HG03139 (cell line): ENCODE results near the gene PITX1.

Experiments
- ATAC-seq: cut with Tn5 transposase; IDR thresholded peaks from one replicate; pipeline ENCODE4 v1.9.1; 2021; ENCODE audit not compliant: unreplicated experiment

The PITX1 gene

DNA sequence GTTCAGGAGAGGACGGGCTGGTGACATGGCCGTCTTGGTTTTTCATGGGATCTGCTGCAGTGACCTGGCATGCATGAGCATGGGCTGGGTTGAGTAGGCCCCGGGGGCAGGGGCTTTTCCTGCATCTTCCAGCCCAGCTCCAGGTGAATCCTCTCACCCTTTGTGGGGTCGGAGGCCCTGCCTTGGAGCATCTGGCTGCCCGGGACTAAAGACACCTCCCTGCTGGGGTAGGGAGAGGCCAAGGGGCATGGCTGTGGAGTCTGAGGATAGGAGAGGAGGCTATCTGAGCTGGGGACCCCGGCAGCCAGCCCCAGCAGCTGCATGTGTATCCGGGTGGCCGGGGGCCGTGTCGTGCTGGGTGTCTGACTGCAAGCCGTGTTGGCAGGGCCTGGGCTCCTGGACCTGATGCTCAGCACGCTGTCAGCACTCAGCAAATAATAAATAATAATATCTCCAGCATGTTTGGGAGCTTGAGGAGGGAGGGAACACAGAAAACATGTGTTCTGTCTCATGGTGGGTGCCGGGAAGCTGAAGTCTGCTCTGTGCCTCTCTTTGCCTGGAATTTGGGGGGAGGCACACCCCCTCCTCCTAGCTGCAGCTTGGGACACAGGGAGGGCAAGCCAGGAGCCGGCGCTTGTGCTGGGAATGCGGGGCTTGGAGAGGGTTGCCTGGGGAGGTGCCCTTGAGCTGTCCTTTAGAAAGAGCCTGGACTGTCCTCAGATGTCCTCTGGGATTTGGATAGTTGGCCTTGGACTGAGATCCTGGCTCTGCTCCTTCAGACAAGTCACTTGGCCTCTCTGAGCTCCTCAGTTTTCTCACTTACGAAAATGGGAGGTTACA lies 28.4 kb upstream of the PITX1 start:
- no peak for ATAC-seq

DNA sequence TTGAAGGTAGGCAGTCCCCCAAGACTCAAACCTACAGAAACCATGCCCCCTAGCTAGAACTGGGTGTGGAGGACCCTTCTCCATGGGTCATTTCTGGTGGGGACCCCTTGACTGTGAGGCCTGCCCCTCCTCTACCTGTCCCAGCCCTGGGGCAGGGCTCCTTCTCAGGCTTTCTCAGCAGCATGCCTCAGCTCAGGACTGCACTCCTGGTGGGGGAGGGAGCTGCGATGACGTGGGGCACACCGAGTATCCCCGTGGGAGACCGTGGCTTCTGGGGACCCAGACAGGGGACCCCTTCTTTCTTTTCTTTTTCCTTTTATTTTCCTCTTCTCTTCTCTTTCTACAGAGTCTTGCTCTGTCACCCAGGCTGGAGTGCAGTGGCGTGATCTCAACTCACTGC lies 27.0 kb upstream of the PITX1 start:
- no peak for ATAC-seq

GRCh38 chr5:135060021-135060420 lies 26.0 kb upstream of the PITX1 start:
- ATAC-seq = no peak

DNA sequence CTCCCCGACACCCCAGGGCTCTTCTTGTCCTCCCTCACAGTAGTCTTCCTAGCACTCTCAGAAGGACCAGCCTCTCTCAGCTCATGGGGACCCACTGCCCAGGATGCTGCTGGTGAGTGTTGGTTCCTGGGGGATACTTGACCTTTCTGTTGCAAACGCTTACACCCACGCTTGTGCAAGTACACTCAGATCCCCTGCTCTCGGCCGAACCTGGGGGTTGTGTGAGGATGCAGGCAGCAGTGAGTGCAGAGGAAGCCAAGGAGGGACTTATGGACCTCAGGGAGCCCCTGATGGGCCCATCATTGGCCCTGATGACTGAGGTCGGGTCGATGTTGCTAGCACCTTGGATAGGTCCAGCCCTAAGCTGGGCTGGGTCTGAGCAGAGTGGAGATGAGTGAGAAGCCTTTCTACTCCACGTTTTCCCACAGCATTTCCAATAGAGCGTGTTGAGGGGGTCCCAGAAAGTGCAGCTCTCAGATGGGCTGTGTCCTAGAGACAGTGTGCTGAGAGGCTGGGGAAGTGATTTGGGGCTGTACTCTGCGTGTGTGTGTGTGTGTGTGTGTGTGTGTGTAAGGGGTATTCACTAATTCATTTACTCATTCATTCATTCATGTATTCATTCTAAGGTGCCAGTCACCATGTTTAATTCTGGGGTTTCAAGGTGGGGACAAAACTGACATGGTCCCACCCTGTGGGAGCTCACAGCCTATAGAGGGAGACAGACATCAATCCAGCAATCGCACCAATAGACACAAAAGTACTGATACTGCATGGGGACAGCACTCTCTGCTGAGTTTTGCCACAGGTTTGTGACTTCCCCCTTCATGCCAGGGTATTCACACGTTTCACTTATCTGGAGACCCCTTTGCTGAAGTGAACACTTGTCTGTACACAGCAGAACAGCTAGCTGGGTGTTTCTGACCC lies 25.2 kb upstream of the PITX1 start:
- no peak for ATAC-seq

- no peak for ATAC-seq
Observed at GRCh38 chr5:135058331-135058732, 24.3 kb upstream of the PITX1 start.

GRCh38 chr5:135057233-135057632 lies 23.2 kb upstream of the PITX1 start:
- no peak for ATAC-seq

DNA sequence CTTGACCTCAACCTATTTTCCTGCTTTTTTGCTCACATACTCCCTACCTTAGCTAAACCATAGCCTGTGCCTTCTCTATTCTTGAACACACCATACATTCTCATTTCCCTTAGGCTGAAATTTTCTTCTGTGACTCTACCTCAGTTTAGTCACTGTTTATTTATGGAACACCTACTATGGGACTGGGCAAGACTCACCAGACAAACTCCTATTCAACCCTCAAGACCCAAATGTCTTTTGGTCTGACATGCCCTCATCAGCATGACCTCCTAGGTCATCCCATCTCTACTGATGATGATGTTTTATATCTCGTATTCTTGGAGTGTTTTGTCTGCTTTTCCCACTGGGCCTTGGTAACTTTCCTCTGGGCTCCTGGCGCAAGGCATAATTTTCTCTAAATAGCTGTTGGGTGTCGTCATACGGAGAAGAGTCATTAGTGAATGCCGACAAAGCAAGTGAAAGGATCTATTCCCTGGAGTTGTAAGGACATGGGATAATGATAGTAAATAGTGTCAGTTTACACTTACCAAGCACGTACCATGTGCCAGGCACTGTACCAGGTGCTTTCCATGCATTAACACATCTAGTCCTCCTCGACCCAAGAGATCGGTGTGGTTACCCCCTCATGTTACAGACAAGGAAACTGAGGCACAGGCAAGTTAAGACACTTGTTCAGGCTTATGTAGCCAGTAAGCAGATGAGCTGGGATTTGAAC lies 22.4 kb upstream of the PITX1 start:
- no peak for ATAC-seq

DNA sequence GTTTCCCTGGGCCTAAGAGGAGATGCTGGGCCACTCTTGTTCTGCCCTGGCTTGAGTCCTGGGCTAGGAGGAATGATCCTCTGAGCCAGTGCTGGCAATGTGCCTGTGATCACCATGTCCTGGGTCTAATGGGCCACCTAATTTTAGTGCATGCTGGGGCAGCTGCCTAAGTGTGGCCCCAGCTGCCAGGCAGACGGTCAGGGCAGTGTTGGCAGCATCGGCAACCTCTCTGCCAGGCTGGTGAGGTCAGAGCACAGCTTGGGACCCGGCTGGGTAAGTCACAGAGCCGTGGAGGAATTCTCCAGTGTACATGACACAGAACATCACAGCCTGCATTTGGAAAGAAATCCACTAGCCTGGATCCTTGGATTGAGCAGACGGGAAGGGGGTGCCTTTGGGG lies 21.4 kb upstream of the PITX1 start:
- ATAC-seq = no peak

DNA sequence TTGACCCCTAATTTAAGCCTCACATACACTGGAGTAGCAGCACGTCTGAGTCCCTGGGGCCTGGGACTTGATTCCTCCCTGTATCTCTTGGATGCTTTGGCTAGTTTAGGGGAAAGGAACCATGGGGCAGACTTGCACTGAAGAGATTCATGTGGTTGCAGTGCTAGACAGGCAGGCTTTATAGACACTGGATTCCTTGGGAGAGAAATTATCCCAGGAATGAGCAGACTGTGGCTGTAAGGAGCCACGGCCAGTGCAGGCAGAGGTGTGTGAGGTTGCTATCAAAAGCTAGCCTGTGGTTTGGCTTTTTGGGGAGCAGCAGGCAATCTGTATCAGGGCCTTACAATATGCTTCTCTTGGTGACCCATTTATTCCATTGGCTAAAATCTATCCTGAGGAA lies 20.5 kb upstream of the PITX1 start:
- no peak for ATAC-seq

DNA sequence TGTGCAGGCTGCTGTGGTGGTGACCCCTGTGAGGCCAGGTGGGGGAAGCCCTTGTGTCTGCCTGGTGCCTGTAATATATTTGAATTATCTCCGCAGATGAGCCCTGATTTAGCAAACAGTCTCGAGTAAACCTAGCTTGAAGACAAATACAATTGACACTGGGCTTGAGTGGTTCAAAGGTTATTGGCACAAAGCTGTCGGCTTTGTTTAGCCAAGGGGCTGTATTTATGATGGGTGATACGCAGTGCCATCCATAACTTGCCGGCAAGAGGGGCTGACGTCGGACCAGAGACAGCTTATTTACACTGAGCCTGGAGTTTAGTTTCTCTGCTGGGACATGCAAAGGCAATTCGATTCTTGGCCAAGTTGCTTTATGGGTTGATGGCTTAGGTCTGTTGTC lies 20.0 kb upstream of the PITX1 start:
- no peak for ATAC-seq

- peak; percentile 89 for ATAC-seq
Observed at GRCh38 chr5:135053278-135053677, 19.2 kb upstream of the PITX1 start.

DNA sequence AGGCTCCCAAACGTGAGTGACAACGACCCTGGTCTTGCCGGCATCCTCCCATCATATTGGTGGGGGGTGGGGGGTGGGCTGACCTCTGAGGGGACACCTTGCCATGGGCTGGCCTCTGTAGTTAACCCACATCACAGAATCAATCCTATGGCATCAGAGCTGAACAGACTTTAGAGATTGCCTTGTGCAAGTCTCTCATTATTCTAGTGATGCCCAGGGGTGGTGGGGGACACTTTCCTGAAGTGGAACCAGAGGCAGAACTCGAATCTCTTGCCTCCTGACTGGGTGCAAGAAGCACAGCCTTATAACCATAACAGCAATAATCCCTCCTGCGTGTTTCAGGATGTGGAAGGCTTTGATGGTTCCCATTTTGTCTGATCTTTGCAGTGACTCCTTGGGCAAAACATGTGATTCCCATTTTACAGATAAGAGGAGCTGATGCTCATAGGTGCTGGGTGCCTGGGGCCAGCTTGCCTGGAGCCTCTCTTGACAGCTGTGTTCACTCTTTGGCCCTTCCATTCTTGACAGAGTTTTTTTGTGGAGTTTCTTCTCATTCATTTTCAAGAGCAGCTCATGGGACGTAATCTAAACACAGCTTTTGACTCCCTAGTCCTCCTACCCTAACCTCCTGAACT lies 18.6 kb upstream of the PITX1 start:
- no peak for ATAC-seq

DNA sequence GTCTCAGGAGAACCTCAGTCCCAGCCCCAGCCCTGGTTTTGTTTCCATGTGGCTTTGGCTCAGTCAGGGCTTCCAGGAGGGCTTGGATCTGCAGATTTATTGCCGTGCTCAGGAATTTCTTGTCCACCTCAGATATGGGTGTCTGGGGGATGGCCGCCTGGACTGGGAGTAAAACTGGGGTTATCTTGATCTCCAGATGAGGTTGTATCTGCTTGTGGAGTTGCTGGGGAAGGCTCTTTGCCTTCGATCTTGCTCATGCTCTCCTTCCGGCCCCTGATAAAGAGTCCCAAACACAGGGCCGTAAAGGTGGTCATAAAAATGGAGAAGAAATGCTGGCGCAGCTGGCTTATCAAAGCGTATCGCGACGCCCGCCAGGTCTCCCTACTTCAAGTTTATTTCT lies 17.8 kb upstream of the PITX1 start:
- no peak for ATAC-seq

GRCh38 chr5:135051399-135051798 lies 17.4 kb upstream of the PITX1 start:
- no peak for ATAC-seq

DNA sequence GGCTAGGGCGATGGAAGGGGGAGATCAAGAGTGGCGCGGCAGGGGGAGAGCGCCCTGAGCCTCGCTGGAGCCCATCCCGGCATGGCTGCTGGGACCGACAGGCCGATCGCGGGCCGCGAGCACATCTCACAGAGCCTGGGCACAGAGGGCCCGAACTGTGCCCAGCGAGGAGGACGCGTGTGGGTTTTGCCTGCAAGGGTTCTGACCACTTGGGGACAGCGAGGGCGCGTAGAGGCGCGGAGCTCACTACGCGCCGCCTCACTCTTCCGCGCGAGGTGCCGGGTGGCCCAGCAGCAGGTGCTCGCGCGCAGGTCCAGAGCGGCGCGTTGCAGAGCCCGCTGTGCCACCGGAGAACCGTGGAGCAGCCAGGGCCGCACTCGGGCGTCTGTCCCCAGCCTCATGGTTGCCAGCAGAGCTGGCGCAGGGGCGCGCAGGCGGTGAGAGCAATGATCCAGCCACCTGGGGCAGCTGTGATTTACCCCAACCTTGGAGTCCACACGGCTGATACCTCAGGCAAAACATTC lies 16.3 kb upstream of the PITX1 start:
- ATAC-seq = no peak

DNA sequence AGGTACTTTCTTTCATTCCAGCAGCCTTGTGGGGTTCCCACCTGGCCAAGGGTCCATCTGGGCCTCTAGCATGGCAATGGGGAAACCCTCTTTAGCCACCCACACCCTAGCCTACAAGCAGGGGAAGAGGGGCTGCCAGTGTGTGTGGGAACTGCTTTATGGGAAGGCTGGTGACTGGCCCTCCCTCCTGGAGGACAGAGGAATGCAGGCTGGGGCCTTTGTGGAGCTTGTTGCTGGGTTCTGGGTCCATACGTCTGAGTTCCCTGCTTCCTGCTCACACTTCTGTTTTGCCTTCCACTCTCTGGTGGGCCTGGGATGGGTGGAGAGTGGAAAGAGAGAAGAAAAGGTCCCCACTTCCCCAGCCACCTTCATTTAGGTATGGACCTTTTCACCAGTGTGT lies 14.9 kb upstream of the PITX1 start:
- no peak for ATAC-seq

DNA sequence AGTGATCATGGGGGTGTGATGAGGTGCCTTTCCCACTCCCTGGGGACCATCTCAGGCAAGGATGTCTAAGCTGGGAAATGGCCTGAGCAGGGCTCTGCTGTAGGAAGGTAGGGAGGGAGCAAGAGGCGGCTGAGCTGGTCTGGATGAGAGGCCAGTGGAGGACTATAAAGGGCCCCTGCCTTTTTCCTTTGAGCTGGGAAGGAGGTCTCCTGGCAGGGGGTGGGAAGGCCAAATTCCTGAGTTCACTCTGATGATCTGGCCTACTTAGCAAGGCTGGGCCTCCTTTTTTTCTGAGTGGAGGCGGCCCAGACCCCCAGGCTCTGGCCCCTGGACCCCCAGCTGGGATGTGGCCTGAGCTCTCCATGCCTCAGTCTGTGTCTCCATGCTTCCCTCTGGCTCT lies 14.3 kb upstream of the PITX1 start:
- ATAC-seq = no peak

GRCh38 chr5:135047347-135047695 lies 13.3 kb upstream of the PITX1 start:
- ATAC-seq = no peak

DNA sequence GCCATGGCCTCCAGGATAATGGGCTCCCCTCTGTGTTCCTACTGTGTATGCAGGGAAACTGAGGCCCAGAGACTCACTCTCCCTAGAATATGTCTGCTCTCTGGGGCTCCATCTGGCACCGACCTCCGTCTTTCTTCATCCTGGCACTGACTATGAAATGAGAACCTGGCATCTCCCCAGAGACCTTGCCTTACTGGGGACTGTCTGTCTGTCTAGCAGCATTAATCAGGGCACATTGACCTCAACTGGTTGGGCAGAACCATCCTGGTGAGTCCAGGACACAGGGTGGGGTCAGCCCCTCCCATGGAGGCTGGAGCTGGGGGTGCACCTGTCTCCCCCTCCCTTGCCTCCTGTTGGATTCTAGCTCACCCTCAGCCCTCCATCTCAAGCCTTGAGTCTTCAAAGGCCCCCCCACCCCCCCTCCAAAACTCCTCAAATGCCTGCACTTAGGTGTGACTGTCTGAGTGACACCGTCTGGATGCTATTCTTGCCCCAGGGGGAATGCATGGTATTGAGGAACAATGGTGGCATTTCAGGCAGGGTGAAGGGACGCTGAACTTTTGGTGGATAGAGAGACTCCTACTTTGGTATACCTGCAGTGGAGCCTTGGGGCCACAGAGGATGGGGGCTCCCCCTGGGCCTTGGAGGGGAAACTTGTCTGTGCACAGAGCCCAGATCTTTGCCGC lies 12.8 kb upstream of the PITX1 start:
- no peak for ATAC-seq

DNA sequence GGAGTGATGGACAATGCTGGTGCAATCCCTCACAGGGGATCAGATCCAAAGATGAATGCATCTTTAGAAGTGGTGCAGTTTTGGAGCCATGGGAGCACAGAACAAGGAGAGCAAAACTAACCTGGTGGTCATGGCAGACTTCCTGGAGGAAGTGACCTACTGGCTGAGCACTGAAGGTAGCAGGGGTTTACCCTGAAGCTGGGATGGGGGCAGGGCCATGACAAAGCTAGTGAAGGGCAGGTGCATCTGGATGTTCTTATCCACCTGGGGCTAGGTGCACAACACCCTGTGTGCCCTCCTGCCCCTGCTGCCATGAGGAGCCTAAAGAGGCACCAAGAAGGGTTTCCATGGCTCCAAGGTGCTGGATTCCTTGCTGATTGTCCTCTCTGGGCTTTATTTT lies 11.5 kb upstream of the PITX1 start:
- no peak for ATAC-seq
